Upper lobe of left lung (tissue), 4 donors: ENCODE results near the gene CYP2J2.
"Not testable (repeated sequence)": the region's sequence is repeated elsewhere in the genome, so short reads cannot be mapped to it uniquely, and the experiment has no call there.

Experiments used
- EP300 ChIP-seq, 4 donors: sonication (generic); formaldehyde crosslinking; IDR thresholded peaks; one replicate each; pipeline ENCODE4 v1.5.1; 2017; ENCODE audit warnings: antibody characterized with exemption in 4 of 4, control low read depth in 2 of 4
- POLR2A ChIP-seq, 4 donors: fragments of 450-650 bp; IDR thresholded peaks; one replicate each; pipeline ENCODE4 v1.5.1; 2016 to 2017; ENCODE audit warnings: antibody characterized with exemption in 4 of 4, mild to moderate bottlenecking in 2 of 4
- POLR2AphosphoS5 ChIP-seq, 2 donors: sonication (generic); formaldehyde crosslinking; IDR thresholded peaks; one replicate each; pipeline ENCODE4 v1.5.1; 2017; ENCODE audit warnings: antibody characterized with exemption in 2 of 2
- TF ChIP-seq, protein P1 (sequence below), 6 experiments: fragments of 450-650 bp in 4 of 6; fragments of 200-600 bp in 2 of 6; sonication (generic) in 2 of 6; IDR thresholded peaks; one replicate each; pipeline ENCODE4 v1.5.1; 2016 to 2019; ENCODE audit warnings: antibody characterized with exemption in 6 of 6

DNA sequence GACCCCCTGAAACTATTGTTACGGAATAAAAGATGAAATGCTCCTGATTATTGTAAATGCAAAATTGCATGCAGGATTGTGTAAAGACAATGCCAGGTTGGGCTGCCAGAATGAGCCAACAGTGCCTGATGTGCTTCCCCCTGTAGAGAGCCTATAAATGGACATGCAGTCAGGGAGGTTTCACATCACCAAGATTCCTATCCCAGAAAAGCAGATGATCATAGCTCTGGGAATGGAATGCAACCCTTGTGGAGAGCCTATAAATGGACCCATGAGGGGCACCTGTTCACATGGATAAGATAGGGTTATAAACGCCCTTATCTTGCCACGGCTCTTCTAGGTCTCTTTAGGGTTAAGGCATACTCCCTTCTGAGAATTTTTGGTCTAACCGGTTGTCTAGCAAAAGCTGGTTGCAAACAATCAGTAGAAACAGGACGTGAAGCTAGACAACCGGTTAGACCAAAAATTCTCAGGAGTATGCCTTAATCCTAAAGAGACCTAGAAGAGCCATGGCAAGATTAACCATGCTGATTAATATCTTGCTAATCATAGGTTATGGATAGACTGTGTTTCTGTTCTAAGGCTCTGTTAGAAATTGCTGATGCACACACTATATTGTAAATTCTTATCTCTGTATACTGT is 5.2 kb downstream of the CYP2J2 start:
- TF ChIP-seq, protein P1, sequence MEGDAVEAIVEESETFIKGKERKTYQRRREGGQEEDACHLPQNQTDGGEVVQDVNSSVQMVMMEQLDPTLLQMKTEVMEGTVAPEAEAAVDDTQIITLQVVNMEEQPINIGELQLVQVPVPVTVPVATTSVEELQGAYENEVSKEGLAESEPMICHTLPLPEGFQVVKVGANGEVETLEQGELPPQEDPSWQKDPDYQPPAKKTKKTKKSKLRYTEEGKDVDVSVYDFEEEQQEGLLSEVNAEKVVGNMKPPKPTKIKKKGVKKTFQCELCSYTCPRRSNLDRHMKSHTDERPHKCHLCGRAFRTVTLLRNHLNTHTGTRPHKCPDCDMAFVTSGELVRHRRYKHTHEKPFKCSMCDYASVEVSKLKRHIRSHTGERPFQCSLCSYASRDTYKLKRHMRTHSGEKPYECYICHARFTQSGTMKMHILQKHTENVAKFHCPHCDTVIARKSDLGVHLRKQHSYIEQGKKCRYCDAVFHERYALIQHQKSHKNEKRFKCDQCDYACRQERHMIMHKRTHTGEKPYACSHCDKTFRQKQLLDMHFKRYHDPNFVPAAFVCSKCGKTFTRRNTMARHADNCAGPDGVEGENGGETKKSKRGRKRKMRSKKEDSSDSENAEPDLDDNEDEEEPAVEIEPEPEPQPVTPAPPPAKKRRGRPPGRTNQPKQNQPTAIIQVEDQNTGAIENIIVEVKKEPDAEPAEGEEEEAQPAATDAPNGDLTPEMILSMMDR (IDR thresholded peaks at IDR 0.05): not testable (repeated sequence)
- not testable (repeated sequence) for TF ChIP-seq EP300, POLR2A, POLR2AphosphoS5 (IDR thresholded peaks at IDR 0.05)
